ENCODE results near the gene RIT2. TPM values are rescaled to one million over a fixed set of nuclear protein-coding genes. Genes with fewer than 3 reads are reported as not detected.

Gene RIT2
- total RNA-seq, 1 donor from 2014 or later, result not detected

DNA sequence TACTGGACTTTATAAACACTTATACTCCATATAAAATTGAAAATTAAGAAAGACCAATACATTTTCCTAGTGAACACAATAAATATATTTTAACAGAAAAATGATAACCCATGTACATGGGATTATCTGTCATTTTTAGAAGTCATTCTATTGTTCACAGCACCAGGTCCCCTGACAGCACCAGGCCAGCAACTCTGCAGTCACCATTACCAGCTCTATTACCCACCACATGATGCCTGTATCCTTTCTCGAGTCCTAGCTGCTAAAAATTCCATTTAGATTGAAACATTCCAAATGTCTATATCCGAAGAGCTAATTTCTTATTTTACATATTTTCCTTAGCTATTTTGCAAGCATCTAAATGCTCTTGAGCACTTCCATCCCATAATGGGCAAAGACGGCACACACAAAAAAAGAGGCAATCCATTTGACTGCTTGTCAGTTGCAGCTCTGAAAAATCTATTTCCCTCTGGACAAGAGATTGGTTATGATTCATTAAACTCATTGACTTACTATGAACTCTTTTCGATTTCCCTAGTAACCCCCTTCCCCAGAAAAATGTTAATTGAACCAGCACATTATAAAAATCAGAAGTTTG lies 336.9 kb downstream of the RIT2 start:
- peak overlapping the region; percentile 95 for H3K27ac Mint-ChIP-seq (ENCODE audit: unreplicated experiment)
- H3K27me3 Mint-ChIP-seq (ENCODE audit: unreplicated experiment), result peaks cover 9% of the 10 kb centered on the region
- peaks cover 11% of the 10 kb centered on the region for H3K9me3 Mint-ChIP-seq (ENCODE audit: unreplicated experiment)
- DNase-seq, result peak; percentile 20
- peaks cover 51% of the 10 kb centered on the region for H3K4me1 Mint-ChIP-seq (ENCODE audit: low read depth, unreplicated experiment)
- H3K4me3 Mint-ChIP-seq (ENCODE audit: unreplicated experiment), result peak overlapping the region; percentile 67
- no peak for TF ChIP-seq CTCF (IDR thresholded peaks at IDR 0.05; ENCODE audit: partially characterized antibody, unreplicated experiment)
- no peaks in the 10 kb centered on the region for H3K36me3 Mint-ChIP-seq (ENCODE audit: unreplicated experiment)

- DNase-seq, result no peak
- H3K9me3 Mint-ChIP-seq (ENCODE audit: unreplicated experiment), result peaks cover 11% of the 10 kb centered on the region
- TF ChIP-seq CTCF (IDR thresholded peaks at IDR 0.05; ENCODE audit: partially characterized antibody, unreplicated experiment), result no peak
- H3K36me3 Mint-ChIP-seq (ENCODE audit: unreplicated experiment), result no peaks in the 10 kb centered on the region
- peak overlapping the region; percentile 95 for H3K27ac Mint-ChIP-seq (ENCODE audit: unreplicated experiment)
- peaks cover 9% of the 10 kb centered on the region for H3K27me3 Mint-ChIP-seq (ENCODE audit: unreplicated experiment)
- peak overlapping the region; percentile 5 for H3K4me3 Mint-ChIP-seq (ENCODE audit: unreplicated experiment)
- peaks cover 49% of the 10 kb centered on the region for H3K4me1 Mint-ChIP-seq (ENCODE audit: low read depth, unreplicated experiment)
These were observed 337.5 kb downstream of the RIT2 start for GRCh38 chr18:42778024-42778423.

- H3K4me3 Mint-ChIP-seq (ENCODE audit: unreplicated experiment), result no peak overlapping the region
These were observed 341.6 kb downstream of the RIT2 start for GRCh38 chr18:42773870-42774269.

DNA sequence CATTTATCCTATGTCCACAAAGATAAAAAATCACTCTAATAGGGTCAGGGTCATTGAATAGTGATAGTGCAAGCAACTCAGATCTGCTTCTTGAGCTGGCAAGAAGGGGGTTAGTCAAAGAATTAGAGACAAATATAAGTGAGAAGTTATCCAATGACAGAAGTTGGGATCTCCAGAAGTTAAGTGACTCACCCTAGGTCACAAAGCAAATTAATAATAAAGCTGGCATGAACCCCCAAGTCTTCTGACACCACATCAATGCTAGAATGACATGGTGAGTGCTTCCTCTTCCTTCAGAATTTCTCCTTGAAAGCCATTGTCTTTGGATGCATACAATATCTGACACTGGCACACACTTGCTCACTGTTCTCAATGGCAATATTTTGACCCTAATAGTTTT lies 343.5 kb downstream of the RIT2 start:
- DNase-seq, result no peak
- no peak overlapping the region for H3K27ac Mint-ChIP-seq (ENCODE audit: unreplicated experiment)
- H3K27me3 Mint-ChIP-seq (ENCODE audit: unreplicated experiment), result no peaks in the 10 kb centered on the region
- peaks cover 2% of the 10 kb centered on the region for H3K4me1 Mint-ChIP-seq (ENCODE audit: low read depth, unreplicated experiment)
- H3K4me3 Mint-ChIP-seq (ENCODE audit: unreplicated experiment), result no peak overlapping the region
- no peaks in the 10 kb centered on the region for H3K9me3 Mint-ChIP-seq (ENCODE audit: unreplicated experiment)
- no peaks in the 10 kb centered on the region for H3K36me3 Mint-ChIP-seq (ENCODE audit: unreplicated experiment)
- TF ChIP-seq CTCF (IDR thresholded peaks at IDR 0.05; ENCODE audit: partially characterized antibody, unreplicated experiment), result no peak

More at GRCh38 chr18:42773870-42774269, 341.6 kb downstream of the RIT2 start:
- DNase-seq, result no peak
- peaks cover 18% of the 10 kb centered on the region for H3K4me1 Mint-ChIP-seq (ENCODE audit: low read depth, unreplicated experiment)
- no peak for TF ChIP-seq CTCF (IDR thresholded peaks at IDR 0.05; ENCODE audit: partially characterized antibody, unreplicated experiment)
- H3K36me3 Mint-ChIP-seq (ENCODE audit: unreplicated experiment), result no peaks in the 10 kb centered on the region
- no peak overlapping the region for H3K27ac Mint-ChIP-seq (ENCODE audit: unreplicated experiment)
- H3K27me3 Mint-ChIP-seq (ENCODE audit: unreplicated experiment), result peaks cover 4% of the 10 kb centered on the region
- H3K9me3 Mint-ChIP-seq (ENCODE audit: unreplicated experiment), result no peaks in the 10 kb centered on the region

DNA sequence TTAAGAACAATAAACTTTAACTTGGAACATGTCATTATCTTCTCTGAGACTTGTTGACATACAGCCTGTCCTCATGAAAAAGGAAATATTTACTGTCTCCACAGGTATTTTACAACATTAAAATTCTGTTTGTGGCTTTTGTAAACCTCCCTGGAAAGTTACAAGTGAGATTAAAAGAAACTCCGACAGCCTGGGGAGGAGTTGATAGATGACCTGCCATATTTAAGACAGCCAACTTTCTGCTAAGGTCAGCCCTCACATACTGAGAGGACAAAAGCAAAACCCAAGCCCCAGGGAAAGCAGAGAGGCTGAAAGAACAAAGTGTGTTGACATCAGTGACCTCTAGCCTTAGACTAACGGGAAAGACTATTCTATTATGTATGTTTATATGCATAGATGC lies 350.2 kb downstream of the RIT2 start:
- no peak for TF ChIP-seq CTCF (IDR thresholded peaks at IDR 0.05; ENCODE audit: partially characterized antibody, unreplicated experiment)
- Mint-ChIP-seq H3K4me3 (ENCODE audit: unreplicated experiment) (no peak overlapping the region), H3K27ac (ENCODE audit: unreplicated experiment) (no peak overlapping the region), H3K27me3 (ENCODE audit: unreplicated experiment) (peaks cover 2% of the 10 kb centered on the region), H3K4me1 (ENCODE audit: low read depth, unreplicated experiment) (no peaks in the 10 kb centered on the region), H3K36me3 (ENCODE audit: unreplicated experiment) (no peaks in the 10 kb centered on the region), H3K9me3 (ENCODE audit: unreplicated experiment) (no peaks in the 10 kb centered on the region)
- DNase-seq, result no peak
